CD4-positive, alpha-beta T cell (primary cell): Measurements from ENCODE around the gene PEF1. TPM values are rescaled to one million over a fixed set of nuclear protein-coding genes. Genes with fewer than 3 reads are reported as not detected.
"Not testable (repeated sequence)": the region's sequence is repeated elsewhere in the genome, so short reads cannot be mapped to it uniquely, and the experiment has no call there.

Experiments used
- ATAC-seq: fragments of 200-7000 bp; cut with Tn5 transposase; one replicate; pipeline ENCODE4 v1.10.0; 2022; ENCODE audit warnings: mild to moderate bottlenecking; ENCODE audit not compliant: poor library complexity
- CTCF ChIA-PET: fragments of 350-600 bp; sonication (Branson Sonifier 250); formaldehyde crosslinking; loops from one replicate; lab custom pipeline; 2021; ENCODE audit warnings: antibody characterized with exemption, inconsistent platforms; lab: Charles Lee
- POLR2A ChIA-PET: fragments of 350-600 bp; sonication (Branson Sonifier 250); formaldehyde crosslinking; loops from one replicate; lab custom pipeline; 2021; ENCODE audit warnings: antibody characterized with exemption, inconsistent platforms; lab: Charles Lee
- DNase-seq, 14 experiments: peaks; one replicate each; pipeline ENCODE4 v3.0.0-alpha.2; 2013 to 2020; ENCODE audit warnings: mixed read lengths in 2 of 14
- H3K27ac ChIP-seq, 2 donors: one replicate each; pipeline versions ENCODE4 v1.5.1 to v1.7.0; 2013; ENCODE audit warnings: low read length in 2 of 2, low read depth in 1 of 2, mild to moderate bottlenecking in 1 of 2
- H3K27me3 ChIP-seq, 2 experiments: 1 replicate in 1 of 2; 2 replicates in 1 of 2; pipeline versions ENCODE4 v1.6.1 to v1.7.0; 2013; ENCODE audit warnings: low read length in 2 of 2, control low read depth in 1 of 2, mild to moderate bottlenecking in 1 of 2, moderate library complexity in 1 of 2; ENCODE audit not compliant: insufficient read depth in 2 of 2, control insufficient read depth in 1 of 2
- H3K36me3 ChIP-seq: one replicate; pipeline ENCODE4 v1.6.1; 2013; ENCODE audit warnings: low read length, control low read depth; ENCODE audit not compliant: insufficient read depth
- H3K4me1 ChIP-seq: one replicate; pipeline ENCODE4 v1.6.1; 2013; ENCODE audit warnings: low read length, control low read depth; ENCODE audit not compliant: insufficient read depth
- H3K4me3 ChIP-seq: one replicate; pipeline ENCODE4 v1.5.1; 2013; ENCODE audit warnings: mild to moderate bottlenecking, low read length, moderate library complexity
- H3K9me3 ChIP-seq, 2 experiments: 1 replicate in 1 of 2; 2 replicates in 1 of 2; pipeline versions ENCODE4 v1.6.1 to v1.7.0; 2013; ENCODE audit warnings: low read length in 2 of 2, mild to moderate bottlenecking in 2 of 2, control low read depth in 1 of 2, moderate library complexity in 1 of 2; ENCODE audit not compliant: control insufficient read depth in 1 of 2, insufficient read depth in 1 of 2
- H3K27ac Mint-ChIP-seq: one replicate; pipeline ENCODE4 v1.8.0; 2020; ENCODE audit warnings: mixed read lengths
- H3K27me3 Mint-ChIP-seq: one replicate; pipeline ENCODE4 v1.8.0; 2021; ENCODE audit warnings: mixed read lengths
- H3K36me3 Mint-ChIP-seq: one replicate; pipeline ENCODE4 v1.8.0; 2021; ENCODE audit warnings: low read depth, mixed read lengths
- H3K4me1 Mint-ChIP-seq: one replicate; pipeline ENCODE4 v1.8.0; 2021; ENCODE audit warnings: low read depth, mixed read lengths
- H3K4me3 Mint-ChIP-seq: one replicate; pipeline ENCODE4 v1.8.0; 2020; ENCODE audit warnings: mild to moderate bottlenecking, mixed read lengths
- H3K9me3 Mint-ChIP-seq: one replicate; pipeline ENCODE4 v1.8.0; 2020; ENCODE audit warnings: mixed read lengths
- intact Hi-C, 2 experiments: fragments of 100-400 bp; cut with DNase I in 1 of 2; cut with micrococcal nuclease in 1 of 2; formaldehyde crosslinking; loops; one replicate each; pipeline versions ENCODE4 v1.15.1 to v1.9.0; 2023 to 2025; cut with DNase I, micrococcal nuclease
- total RNA-seq, 174 experiments: library from RNA in 2 of 174; stranded (reverse) in 2 of 174; gene quantifications; one replicate each; pipeline ENCODE4 v1.2.3 and lab custom pipeline; 2021 to 2026
- TF ChIP-seq, protein P1 (sequence below): fragments of 200-600 bp; IDR thresholded peaks from one replicate; pipeline ENCODE4 v1.8.0; 2022; ENCODE audit warnings: antibody characterized with exemption, mild to moderate bottlenecking

The PEF1 gene
- total RNA-seq, 2 experiments from 2014 or later = 42.3 to 45.9 TPM

DNA sequence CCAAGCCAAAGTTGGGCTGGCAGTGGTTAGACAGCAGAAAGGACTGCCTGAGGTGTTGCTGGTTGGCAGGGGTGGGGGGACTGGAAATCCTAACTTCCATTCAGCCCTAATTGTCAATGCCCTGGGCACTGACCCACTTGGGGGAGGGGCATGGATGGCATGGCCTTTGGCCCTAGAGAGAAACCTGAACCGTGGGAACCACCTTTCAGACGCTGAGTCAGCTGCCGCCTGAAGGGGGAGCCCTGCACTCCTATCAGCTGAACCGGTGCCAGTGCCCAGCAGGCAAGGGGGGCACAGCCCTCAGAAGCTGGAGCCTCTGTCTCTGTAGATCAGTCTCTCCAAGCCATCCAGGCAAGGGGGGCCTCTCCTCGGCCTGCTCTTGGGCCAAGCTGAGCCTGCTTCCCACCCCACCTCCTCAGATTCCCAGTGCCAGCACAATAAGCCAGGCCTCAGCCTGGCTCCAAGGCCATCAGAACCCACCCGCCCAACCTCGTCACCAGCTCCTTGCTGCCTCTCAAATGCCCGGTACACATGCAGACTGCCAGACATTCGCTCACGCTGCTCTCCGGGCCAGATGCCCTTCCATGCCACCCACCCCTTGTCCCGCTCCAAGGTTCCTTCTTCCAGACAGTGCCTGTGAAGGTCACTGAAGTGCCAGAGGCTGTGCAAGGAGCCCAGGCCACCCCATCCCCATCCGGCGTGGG lies 56.8 kb downstream of the PEF1 start:
- Mint-ChIP-seq H3K36me3 (no peaks in the 10 kb centered on the region), H3K4me3 (no peak overlapping the region), H3K9me3 (no peaks in the 10 kb centered on the region), H3K27ac (no peak overlapping the region), H3K27me3 (peaks cover 41% of the 10 kb centered on the region), H3K4me1 (no peaks in the 10 kb centered on the region)
- DNase-seq (peak in 11 of 14 experiments; percentile 13 to 64 (median 19)), ATAC-seq (peak; percentile 58)
- POLR2A ChIA-PET = no interaction called here
- H3K27me3 ChIP-seq = peaks cover 2 to 6% of the 10 kb centered on the region in 2 experiments
- no peaks in the 10 kb centered on the region for H3K4me1 ChIP-seq
- H3K9me3 ChIP-seq = peaks cover 0 to 3% of the 10 kb centered on the region in 2 experiments
- TF ChIP-seq, protein P1, sequence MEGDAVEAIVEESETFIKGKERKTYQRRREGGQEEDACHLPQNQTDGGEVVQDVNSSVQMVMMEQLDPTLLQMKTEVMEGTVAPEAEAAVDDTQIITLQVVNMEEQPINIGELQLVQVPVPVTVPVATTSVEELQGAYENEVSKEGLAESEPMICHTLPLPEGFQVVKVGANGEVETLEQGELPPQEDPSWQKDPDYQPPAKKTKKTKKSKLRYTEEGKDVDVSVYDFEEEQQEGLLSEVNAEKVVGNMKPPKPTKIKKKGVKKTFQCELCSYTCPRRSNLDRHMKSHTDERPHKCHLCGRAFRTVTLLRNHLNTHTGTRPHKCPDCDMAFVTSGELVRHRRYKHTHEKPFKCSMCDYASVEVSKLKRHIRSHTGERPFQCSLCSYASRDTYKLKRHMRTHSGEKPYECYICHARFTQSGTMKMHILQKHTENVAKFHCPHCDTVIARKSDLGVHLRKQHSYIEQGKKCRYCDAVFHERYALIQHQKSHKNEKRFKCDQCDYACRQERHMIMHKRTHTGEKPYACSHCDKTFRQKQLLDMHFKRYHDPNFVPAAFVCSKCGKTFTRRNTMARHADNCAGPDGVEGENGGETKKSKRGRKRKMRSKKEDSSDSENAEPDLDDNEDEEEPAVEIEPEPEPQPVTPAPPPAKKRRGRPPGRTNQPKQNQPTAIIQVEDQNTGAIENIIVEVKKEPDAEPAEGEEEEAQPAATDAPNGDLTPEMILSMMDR = peak; percentile 35
- no peaks in the 10 kb centered on the region for H3K36me3 ChIP-seq
- H3K27ac ChIP-seq = no peak overlapping the region
- CTCF ChIA-PET = interaction anchor here (1.1 kb wide), 1 partner anchor 201 kb away, joined by 4 read pairs; no protein-coding TSS in a partner anchor
- no peak overlapping the region for H3K4me3 ChIP-seq
- intact Hi-C loops = no loop called here

DNA sequence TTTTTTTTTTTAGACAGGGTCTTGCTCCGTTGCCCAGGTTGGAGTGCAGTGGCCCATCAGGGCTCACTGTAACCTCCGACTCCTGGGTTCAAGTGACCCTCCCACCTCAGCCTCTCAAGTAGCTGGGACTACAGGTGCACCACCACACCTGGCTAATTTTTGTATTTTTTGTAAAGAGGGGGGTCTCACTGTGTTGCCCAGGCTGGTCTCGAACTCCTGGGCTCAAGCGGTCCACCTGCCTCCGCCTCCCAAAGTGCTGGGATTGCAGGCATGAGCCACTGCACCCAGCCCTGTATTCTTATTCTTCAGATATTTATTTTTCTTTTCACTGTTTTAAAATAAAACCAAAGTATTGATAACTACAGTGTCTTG lies 57.4 kb downstream of the PEF1 start:
- H3K9me3 Mint-ChIP-seq, H3K9me3 ChIP-seq, ATAC-seq, DNase-seq, H3K27me3 ChIP-seq, intact Hi-C loops, H3K36me3 Mint-ChIP-seq, H3K27ac ChIP-seq, H3K4me3 Mint-ChIP-seq, H3K27ac Mint-ChIP-seq, POLR2A ChIA-PET, H3K4me1 Mint-ChIP-seq, H3K4me1 ChIP-seq, H3K36me3 ChIP-seq, H3K4me3 ChIP-seq: not testable (repeated sequence)
- CTCF ChIA-PET = interaction anchor here (1.1 kb wide), 1 partner anchor 202 kb away, joined by 4 read pairs; no protein-coding TSS in a partner anchor
- peaks cover 40% of the 10 kb centered on the region for H3K27me3 Mint-ChIP-seq

DNA sequence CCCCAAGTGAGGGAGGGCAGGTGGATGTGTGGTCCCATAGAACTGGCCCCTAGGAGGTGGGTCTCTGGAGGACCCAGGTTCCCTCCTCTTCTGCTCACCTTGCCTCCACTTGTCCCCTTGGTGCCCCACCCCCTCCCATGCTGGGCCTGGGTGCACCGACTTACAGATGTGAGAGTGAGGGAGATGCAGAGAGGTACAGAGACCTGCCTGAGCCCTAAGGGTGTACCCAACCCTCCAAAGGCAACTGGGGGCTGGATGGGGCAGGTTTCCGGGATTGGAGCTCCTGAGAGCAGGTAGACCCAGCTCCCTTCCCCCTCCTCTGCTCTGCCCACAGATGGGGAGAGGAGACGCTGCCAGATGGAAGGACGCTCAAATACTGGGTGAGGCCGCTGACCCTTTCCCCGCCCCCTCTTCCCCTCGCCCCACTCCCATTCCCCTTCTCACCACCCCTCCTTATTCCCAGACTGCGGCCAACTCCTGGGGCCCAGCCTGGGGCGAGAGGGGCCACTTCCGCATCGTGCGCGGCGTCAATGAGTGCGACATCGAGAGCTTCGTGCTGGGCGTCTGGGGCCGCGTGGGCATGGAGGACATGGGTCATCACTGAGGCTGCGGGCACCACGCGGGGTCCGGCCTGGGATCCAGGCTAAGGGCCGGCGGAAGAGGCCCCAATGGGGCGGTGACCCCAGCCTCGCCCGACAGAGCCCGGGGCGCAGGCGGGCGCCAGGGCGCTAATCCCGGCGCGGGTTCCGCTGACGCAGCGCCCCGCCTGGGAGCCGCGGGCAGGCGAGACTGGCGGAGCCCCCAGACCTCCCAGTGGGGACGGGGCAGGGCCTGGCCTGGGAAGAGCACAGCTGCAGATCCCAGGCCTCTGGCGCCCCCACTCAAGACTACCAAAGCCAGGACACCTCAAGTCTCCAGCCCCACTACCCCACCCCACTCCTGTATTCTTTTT lies 58.0 kb downstream of the PEF1 start:
- CTCF ChIA-PET = no interaction called here
- TF ChIP-seq, protein P1 = no peak
- H3K9me3 ChIP-seq = peaks cover 0 to 3% of the 10 kb centered on the region in 2 experiments

More for the DNA sequence above, 58.0 kb downstream of the PEF1 start:
- H3K4me1 Mint-ChIP-seq = no peaks in the 10 kb centered on the region
- H3K36me3 Mint-ChIP-seq = no peaks in the 10 kb centered on the region
- Histone ChIP-seq H3K4me3 (no peak overlapping the region), H3K36me3 (no peaks in the 10 kb centered on the region), H3K4me1 (no peaks in the 10 kb centered on the region), H3K27ac (no peak overlapping the region), H3K27me3 (peaks cover 2 to 6% of the 10 kb centered on the region in 2 experiments)
- H3K9me3 Mint-ChIP-seq = no peaks in the 10 kb centered on the region
- no peak overlapping the region for H3K4me3 Mint-ChIP-seq
- H3K27ac Mint-ChIP-seq = no peak overlapping the region
- POLR2A ChIA-PET = no interaction called here
- no peak for ATAC-seq
- H3K27me3 Mint-ChIP-seq = peaks cover 33% of the 10 kb centered on the region
- intact Hi-C loops = no loop called here
- DNase-seq = no peak
